Measurements from ENCODE around the gene PTPN1.

The PTPN1 gene

GRCh38 chr20:50514750-50515149 is 4.6 kb downstream of the PTPN1 start:
- DNase-seq, result no peak

DNA sequence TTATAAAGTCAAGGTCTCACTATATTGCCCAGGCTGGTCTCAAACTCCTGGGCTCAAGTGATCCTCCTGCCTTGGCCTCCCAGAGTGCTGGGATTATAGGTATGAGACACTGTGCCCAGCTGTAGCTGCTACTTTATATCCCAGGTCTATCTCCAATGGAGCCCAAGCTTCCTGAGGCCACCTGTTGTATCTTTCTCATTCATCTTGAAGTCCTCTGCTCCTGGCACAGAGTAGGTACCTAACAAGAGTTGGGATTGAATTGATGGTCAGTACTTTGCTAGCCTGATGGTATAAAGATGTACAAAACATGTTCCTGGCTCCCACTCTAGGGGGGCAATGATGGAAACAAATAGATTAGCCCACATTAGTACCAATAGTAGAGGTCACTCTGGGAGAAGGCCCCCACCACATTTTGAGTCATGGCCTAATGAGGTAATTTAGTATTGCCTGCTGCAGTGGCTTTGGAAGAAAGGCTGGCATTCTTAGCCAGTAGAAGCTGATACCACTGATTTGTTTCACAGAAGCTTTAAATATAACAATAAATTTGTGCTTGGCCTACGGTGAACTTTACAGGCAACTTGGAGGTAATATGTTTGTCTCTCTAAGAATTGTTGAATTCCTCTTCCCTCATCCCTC is 5.4 kb downstream of the PTPN1 start:
- no peak for DNase-seq

- no peak for DNase-seq
Measured at GRCh38 chr20:50516180-50516934, 6.2 kb downstream of the PTPN1 start.

DNA sequence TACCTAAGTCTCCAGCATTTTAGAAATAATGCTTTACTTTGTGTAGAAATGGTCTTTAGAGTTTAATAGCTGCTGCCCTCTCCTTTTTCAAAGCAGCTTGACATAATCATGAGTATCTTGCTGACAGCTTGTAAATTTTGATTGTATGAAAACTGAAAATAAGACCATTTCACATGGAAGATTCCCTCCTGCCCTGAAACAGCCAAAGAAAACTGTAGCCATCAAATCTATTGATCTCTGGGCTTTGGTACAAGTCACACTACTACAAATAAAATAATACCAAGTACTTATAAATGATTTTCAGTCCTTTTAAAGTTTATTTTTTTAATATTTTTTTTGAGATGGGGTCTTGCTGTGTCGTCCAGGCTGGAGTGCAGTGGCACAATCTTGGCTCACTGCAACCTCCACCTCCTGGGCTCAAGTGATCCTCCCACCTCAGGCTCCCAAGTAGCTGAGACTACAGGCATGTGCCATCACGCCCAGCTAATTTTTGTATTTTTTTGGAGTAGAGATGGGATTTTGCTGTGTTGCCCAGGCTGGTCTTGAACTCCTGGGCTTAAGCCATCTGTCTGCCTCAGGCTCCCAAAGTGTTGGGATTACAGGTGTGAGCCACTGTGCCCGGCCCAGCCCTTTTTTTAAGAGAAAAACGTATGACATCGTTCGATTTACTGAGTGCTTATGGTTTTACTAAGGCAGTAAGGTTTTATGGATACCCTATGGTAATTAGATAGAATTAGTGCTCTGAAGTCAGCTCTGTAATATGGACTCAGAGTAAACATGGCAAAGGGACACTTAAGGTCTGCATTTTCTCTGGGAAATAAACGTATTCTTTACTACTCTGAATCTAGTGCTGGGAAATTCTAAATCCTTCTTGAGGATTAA is 7.0 kb downstream of the PTPN1 start:
- DNase-seq, result no peak

GRCh38 chr20:50517817-50518154 is 7.6 kb downstream of the PTPN1 start:
- no peak for DNase-seq

- DNase-seq, result no peak
Measured at GRCh38 chr20:50518270-50518721, 8.1 kb downstream of the PTPN1 start.

- DNase-seq, result no peak
Measured at GRCh38 chr20:50519036-50519762, 9.0 kb downstream of the PTPN1 start.

DNA sequence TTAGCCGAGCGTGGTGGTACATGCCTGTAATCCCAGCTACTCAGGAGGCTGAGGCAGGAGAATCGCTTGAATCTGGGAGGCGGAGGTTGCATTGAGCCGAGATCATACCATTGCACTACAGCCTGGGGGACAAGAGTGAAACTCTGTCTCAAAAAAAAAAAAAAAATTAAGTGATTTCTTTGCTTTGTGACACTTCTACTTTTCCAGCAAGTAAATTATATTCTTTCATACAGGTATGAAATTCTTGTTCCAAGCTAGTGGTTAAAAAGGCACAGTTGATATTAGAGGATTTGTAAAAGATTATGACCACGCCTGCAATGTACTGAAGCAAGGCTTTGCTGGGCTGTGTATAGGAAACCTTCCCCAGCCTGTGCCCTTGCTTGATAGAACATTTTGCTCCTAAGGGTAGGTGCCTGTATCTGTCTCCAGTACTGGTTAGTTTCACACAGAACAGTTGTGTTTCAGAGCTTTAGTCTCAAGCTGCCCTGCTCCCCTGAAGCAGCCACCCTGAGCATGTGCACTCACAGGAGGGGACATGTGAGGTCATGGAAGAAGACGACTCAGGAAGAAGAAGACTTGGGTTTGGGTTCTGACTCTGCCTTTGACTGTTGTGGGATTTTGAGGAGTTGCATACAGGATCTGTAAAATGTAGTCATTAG is 10.2 kb downstream of the PTPN1 start:
- DNase-seq, result no peak

- DNase-seq, result no peak
Measured at GRCh38 chr20:50521221-50522052, 11.3 kb downstream of the PTPN1 start.

DNA sequence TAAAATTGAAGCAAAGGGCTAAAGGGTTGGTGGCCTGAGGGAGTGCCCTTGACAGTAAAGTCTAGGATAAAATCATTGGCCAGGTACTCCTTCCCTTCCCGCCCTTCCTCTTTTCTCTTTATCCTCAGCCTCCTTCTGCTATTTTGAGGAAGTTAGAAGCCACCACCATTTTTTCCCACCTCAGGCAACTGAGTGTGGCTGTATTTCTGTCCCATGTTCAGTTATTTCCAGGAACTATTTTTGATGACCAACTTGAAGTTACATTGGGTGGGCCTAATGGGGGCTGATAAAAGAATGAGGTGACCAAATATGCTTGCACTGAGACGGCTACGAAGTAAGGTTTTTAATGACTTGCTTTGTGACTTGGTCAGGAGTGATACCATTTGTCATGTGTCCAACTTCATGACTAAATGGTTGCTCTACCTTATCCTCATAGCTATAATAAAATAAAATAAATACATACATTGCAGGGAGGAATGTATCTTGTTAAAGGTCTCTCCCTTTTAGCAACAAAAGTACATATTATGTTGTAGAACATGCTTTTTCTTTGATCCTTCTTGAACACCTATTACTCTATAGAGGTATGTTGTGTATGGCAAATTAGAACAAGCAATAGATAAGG is 12.0 kb downstream of the PTPN1 start:
- no peak for DNase-seq

DNA sequence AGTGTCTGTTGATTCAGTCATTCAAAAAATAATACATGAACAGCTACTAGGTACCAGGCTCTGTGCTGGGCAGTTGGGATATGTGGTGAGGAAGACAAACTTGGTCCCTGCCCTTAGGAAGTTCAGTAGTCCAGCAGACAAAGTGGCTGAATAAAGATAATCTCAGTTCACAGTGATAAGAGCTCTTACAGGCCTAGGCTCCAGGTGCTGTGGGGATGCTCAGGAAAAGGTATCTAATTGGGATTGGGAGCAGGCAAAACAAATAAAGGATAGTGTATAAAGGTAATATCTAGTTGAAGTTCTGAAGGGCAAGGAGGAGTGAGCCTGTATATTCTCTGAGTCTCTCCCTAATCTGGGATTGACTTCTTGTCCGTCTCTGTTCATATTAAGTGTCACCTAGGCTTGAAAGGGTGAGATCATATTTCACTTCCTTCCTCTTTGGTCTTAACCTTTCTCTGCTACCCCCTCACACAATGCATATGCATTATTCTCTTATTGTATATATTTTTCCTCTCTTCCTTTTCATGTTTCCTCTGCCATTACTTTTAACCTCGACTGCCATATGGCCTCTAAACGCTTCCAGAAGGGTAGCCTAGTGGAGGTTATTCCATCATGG is 13.5 kb downstream of the PTPN1 start:
- no peak for DNase-seq

- DNase-seq, result no peak
Measured at GRCh38 chr20:50525681-50526080, 15.5 kb downstream of the PTPN1 start.

DNA sequence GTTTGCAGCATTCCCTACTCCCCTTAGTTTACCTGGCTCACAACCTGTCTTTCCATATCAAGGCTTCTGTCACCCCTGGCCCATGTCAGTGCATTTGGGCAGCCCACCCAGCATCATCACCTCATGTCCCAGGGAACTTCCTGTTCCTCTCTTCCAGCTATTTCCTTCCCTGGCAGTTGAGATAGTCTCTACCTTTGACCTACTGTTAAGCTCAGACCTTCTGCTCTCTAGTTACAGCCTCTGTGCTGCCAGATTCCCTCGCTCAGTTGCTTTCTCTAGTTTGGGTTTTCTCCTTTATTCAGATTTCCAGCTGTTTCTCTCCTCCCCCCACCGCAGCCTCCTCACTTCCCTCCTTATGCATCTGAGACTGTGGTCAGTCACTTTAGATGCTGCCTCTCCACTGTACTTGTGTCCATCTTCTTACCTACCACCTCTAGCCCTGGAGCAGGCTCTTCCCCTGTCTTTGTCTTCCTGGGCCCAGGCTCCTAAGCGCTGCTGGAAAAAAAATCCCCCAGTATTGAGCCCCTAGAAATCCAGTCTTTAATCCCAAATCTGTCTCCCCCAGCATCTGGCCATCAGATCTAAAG is 16.3 kb downstream of the PTPN1 start:
- no peak for DNase-seq

- DNase-seq, result no peak
Measured at GRCh38 chr20:50527068-50527605, 17.0 kb downstream of the PTPN1 start.

DNA sequence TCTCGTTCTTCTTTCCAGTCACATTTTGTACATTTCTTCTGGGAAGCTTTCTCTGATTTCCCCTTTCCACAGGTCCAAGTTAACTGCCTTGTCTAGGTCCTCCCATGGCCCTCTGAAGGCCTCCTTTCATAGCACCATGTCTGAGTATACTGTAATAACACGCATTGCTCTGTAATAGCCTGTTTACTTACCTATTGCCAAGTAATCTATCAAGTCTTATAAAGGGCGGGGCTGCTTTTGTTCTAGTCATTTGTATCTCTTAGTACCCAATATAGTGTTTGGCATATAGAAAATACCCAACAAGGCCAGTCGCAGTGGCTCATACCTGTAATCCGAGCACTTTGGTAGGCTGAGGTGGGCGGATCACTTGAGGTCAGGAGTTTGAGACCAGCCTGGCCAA is 17.9 kb downstream of the PTPN1 start:
- DNase-seq, result no peak

DNA sequence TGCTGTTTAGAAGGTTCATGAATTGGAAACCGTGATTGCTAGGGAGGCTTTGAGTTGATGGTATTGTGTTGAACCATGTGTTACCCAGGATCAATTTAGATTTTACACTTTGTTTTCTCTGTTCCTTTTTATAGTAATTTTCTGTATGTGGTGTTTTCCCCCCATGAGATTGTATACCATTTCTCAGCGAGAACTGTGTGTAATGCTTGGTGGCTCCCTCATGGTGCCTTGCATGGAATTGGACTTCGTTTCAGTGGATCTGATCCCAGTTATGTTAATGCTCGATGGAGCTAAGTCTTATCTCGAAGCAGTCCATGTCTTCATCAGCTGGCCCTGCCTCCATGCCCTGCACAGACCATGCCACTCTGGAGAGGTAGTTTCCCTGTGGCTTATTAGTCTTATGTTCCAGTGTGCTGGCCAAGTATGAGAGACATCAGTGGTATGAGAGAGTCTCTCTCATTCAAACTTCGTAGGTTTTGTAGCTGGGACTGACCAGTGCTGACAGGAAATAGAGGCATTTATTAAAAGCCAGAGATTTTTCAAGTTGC is 18.7 kb downstream of the PTPN1 start:
- no peak for DNase-seq

DNA sequence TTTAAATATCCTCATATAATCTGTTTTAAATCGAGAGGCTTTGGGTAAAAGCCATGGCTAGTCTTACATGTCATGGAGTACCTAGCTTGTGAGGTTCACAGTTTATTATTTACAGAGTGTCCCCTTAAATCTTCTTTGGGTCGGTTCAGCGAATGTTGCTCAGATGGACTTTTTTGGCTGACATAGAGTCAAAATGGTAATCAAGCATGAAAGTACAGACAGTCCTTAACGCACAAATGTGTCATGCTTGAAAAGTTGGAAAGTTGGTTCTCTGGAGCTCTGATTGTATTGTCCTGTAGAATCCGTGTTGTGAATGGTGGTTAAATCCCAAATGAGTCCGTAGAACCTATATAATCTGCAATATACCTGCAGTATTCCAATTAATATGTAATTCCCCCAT is 22.0 kb downstream of the PTPN1 start:
- DNase-seq, result no peak

GRCh38 chr20:50533061-50533460 is 22.9 kb downstream of the PTPN1 start:
- DNase-seq, result no peak

- no peak for DNase-seq
Measured at GRCh38 chr20:50533464-50533863, 23.3 kb downstream of the PTPN1 start.

DNA sequence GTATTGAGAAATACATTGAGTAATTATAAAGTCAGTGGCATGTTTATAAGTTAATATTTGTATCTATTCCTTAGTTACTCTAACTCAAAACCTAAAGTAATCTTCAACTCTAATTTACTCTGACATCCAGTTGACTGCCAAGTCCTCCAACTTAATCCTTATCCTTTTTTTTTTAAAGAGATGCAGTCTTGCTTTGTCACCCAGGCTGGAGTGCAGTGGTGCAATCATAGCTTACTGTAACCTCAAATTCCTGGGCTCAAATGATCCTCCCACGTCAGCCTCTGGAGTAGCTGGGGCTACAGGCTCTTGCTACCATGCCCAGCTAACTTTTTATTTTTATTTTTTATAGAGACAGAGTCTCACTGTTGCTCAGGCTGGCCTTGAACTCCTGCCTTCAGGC is 24.4 kb downstream of the PTPN1 start:
- DNase-seq, result no peak

Measured in left hindlimb (tissue), 1 donor.